HG02678 (cell line): ENCODE data around the gene SLC45A1.

Source experiments
- ATAC-seq: cut with Tn5 transposase; IDR thresholded peaks from one replicate; pipeline ENCODE4 v1.9.1; 2021; ENCODE audit warnings: mild to moderate bottlenecking, moderate library complexity; ENCODE audit not compliant: unreplicated experiment

Gene SLC45A1

GRCh38 chr1:8334106-8334851 is 16.4 kb downstream of the SLC45A1 start:
- ATAC-seq = no peak

- no peak for ATAC-seq
Measured at GRCh38 chr1:8335246-8335645, 17.3 kb downstream of the SLC45A1 start.

- ATAC-seq = no peak
Measured at GRCh38 chr1:8337776-8338525, 20.0 kb downstream of the SLC45A1 start.

GRCh38 chr1:8338526-8339202 is 20.8 kb downstream of the SLC45A1 start:
- ATAC-seq = no peak

- ATAC-seq = no peak
Measured at GRCh38 chr1:8339203-8339600, 21.3 kb downstream of the SLC45A1 start.

- no peak for ATAC-seq
Measured at GRCh38 chr1:8340448-8340847, 22.5 kb downstream of the SLC45A1 start.

GRCh38 chr1:8342325-8342724 is 24.4 kb downstream of the SLC45A1 start:
- ATAC-seq = no peak

GRCh38 chr1:8343044-8343443 is 25.1 kb downstream of the SLC45A1 start:
- ATAC-seq = no peak

- no peak for ATAC-seq
Measured at GRCh38 chr1:8343464-8344001, 25.6 kb downstream of the SLC45A1 start.

GRCh38 chr1:8344893-8345507 is 27.1 kb downstream of the SLC45A1 start:
- no peak for ATAC-seq

- ATAC-seq = no peak
Measured at GRCh38 chr1:8345621-8346415, 27.9 kb downstream of the SLC45A1 start.

GRCh38 chr1:8347635-8348034 is 29.7 kb downstream of the SLC45A1 start:
- no peak for ATAC-seq

GRCh38 chr1:8348047-8348776 is 30.3 kb downstream of the SLC45A1 start:
- no peak for ATAC-seq

GRCh38 chr1:8348777-8349472 is 31.0 kb downstream of the SLC45A1 start:
- ATAC-seq = no peak

GRCh38 chr1:8349473-8349865 is 31.6 kb downstream of the SLC45A1 start:
- no peak for ATAC-seq

- no peak for ATAC-seq
Measured at GRCh38 chr1:8349961-8350360, 32.0 kb downstream of the SLC45A1 start.

GRCh38 chr1:8350914-8351684 is 33.2 kb downstream of the SLC45A1 start:
- ATAC-seq = no peak
